ENCODE data around the gene CTRB2.

DNA sequence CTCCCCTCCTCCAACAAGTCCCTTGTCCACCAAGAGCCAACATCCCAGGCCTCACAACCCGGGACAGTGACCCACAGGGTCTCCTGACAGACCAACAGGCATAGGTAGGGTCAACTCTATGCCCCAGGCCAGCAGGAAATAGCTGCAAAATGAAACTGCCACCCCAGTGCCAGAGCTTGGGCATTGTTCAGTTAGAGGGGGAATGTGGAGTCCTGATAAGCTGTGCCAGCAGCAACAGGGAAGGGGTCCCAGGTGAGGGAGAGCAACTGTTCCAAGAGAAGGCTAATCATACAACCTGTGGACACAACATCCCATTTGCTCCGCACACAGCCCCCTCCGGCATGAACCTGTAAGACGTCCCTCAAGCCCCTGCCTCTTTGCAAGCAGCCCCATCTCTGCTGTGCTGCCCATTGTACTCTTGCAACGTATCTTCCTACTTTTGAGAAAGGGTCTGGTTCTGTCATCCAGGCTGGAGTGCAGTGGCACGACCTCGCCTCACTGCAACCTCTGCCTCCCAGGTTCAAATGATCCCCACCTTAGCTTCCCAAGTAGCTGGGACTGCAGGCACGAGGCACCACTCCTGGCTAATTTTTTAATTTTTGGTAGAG lies 17.2 kb downstream of the CTRB2 start:
- TF ChIP-seq, protein P1, sequence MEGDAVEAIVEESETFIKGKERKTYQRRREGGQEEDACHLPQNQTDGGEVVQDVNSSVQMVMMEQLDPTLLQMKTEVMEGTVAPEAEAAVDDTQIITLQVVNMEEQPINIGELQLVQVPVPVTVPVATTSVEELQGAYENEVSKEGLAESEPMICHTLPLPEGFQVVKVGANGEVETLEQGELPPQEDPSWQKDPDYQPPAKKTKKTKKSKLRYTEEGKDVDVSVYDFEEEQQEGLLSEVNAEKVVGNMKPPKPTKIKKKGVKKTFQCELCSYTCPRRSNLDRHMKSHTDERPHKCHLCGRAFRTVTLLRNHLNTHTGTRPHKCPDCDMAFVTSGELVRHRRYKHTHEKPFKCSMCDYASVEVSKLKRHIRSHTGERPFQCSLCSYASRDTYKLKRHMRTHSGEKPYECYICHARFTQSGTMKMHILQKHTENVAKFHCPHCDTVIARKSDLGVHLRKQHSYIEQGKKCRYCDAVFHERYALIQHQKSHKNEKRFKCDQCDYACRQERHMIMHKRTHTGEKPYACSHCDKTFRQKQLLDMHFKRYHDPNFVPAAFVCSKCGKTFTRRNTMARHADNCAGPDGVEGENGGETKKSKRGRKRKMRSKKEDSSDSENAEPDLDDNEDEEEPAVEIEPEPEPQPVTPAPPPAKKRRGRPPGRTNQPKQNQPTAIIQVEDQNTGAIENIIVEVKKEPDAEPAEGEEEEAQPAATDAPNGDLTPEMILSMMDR (conservative IDR thresholded peaks at IDR 0.05; ENCODE audit: low read length): no peak
- TF ChIP-seq EZH2phosphoT487 (IDR thresholded peaks at IDR 0.05; ENCODE audit: borderline replicate concordance, low read depth, low read length): no peak
